H1 (cell line): Measurements from ENCODE around the gene TMEM147. TPM values are rescaled to one million over a fixed set of nuclear protein-coding genes. Genes with fewer than 3 reads are reported as not detected.

Experiments used
- ASH2L ChIP-seq: fragments of 200-600, 300-600 bp; sonication (generic); IDR thresholded peaks from one replicate; pipeline ENCODE4 v1.7.1; 2017; ENCODE audit warnings: low read length
- BACH1 ChIP-seq: IDR thresholded peaks from 2 replicates; pipeline ENCODE4 v1.6.1; 2012; ENCODE audit warnings: low read length, improper control_type of control experiment
- CEBPB ChIP-seq: IDR thresholded peaks from 2 replicates; pipeline ENCODE4 v1.6.1; 2012; ENCODE audit warnings: low read depth, low read length
- CHD1 ChIP-seq: IDR thresholded peaks from 2 replicates; pipeline ENCODE4 v1.6.1; 2012; ENCODE audit warnings: low read depth, low read length, improper control_type of control experiment
- CREB1 ChIP-seq: IDR thresholded peaks from 2 replicates; pipeline ENCODE4 v1.6.1; 2012; ENCODE audit warnings: inconsistent platforms
- EGR1 ChIP-seq: IDR thresholded peaks from 2 replicates; pipeline ENCODE4 v1.6.1; 2011; ENCODE audit warnings: low read depth, low read length, borderline replicate concordance
- GTF2F1 ChIP-seq: IDR thresholded peaks from 2 replicates; pipeline ENCODE4 v1.6.1; 2012; ENCODE audit warnings: low read depth, low read length, improper control_type of control experiment, borderline replicate concordance
- KDM1A ChIP-seq: fragments of 200-600, 300-600 bp; sonication (generic); IDR thresholded peaks from 2 replicates; pipeline ENCODE4 v1.7.1; 2016; ENCODE audit warnings: mild to moderate bottlenecking, low read length, borderline replicate concordance
- KDM4A ChIP-seq: IDR thresholded peaks from one replicate; pipeline ENCODE4 v1.7.1; 2012; ENCODE audit warnings: low read depth, mild to moderate bottlenecking, moderate library complexity, low read length, inconsistent platforms; ENCODE audit not compliant: severe bottlenecking
- PHF8 ChIP-seq: fragments of 200-600 bp; sonication (generic); conservative IDR thresholded peaks from 2 replicates; pipeline ENCODE4 v1.7.1; 2012; ENCODE audit warnings: low read depth, mild to moderate bottlenecking, inconsistent platforms, low read length, moderate library complexity
- POLR2A ChIP-seq, 2 experiments: IDR thresholded peaks; 1 replicate in 1 of 2; 2 replicates in 1 of 2; pipeline ENCODE4 v1.6.1; 2011; ENCODE audit warnings: low read depth in 2 of 2, low read length in 2 of 2, mild to moderate bottlenecking in 2 of 2; ENCODE audit errors: control extremely low read depth in 1 of 2
- RXRA ChIP-seq: IDR thresholded peaks from 2 replicates; pipeline ENCODE4 v1.6.1; 2011; ENCODE audit warnings: low read depth, mild to moderate bottlenecking, low read length, moderate library complexity; ENCODE audit not compliant: insufficient read depth
- SIN3A ChIP-seq, 2 experiments: IDR thresholded peaks in 1 of 2; conservative IDR thresholded peaks in 1 of 2; 2 replicates each; pipeline ENCODE4 v1.6.1; 2011 to 2012; ENCODE audit warnings: low read length in 2 of 2, improper control_type of control experiment in 1 of 2, low read depth in 1 of 2, mild to moderate bottlenecking in 1 of 2
- SIRT6 ChIP-seq: IDR thresholded peaks from one replicate; pipeline ENCODE4 v1.7.1; 2012; ENCODE audit warnings: low read length, inconsistent platforms
- SP4 ChIP-seq: IDR thresholded peaks from 2 replicates; pipeline ENCODE4 v1.6.1; 2012; ENCODE audit warnings: low read length, inconsistent platforms
- SRF ChIP-seq: IDR thresholded peaks from 2 replicates; pipeline ENCODE4 v1.6.1; 2011; ENCODE audit warnings: mild to moderate bottlenecking, low read depth, low read length, moderate library complexity
- TAF1 ChIP-seq: IDR thresholded peaks from 2 replicates; pipeline ENCODE4 v1.6.1; 2011; ENCODE audit warnings: mild to moderate bottlenecking, low read depth, low read length
- TAF7 ChIP-seq: optimal IDR thresholded peaks from 2 replicates; pipeline ENCODE3; 2011; ENCODE audit warnings: low read depth, mild to moderate bottlenecking, inconsistent platforms, low read length, moderate library complexity, borderline replicate concordance
- TCF12 ChIP-seq: IDR thresholded peaks from 2 replicates; pipeline ENCODE4 v1.6.1; 2011; ENCODE audit warnings: low read depth, mild to moderate bottlenecking, low read length
- TEAD4 ChIP-seq: IDR thresholded peaks from 2 replicates; pipeline ENCODE4 v1.6.1; 2012; ENCODE audit warnings: low read depth, low read length, inconsistent platforms, mixed read lengths
- YY1 ChIP-seq: IDR thresholded peaks from 2 replicates; pipeline ENCODE4 v1.6.1; 2011; ENCODE audit warnings: low read depth, mild to moderate bottlenecking, low read length
- polyA plus RNA-seq, 7 experiments: library from polyadenylated mRNA; depleted of rRNA in 3 of 7; stranded (reverse) in 5 of 7; unstranded in 2 of 7; fragments of >200 nt in 5 of 7; fragments of 200-250 nt in 2 of 7; gene quantifications; 1 replicate in 5 of 7; 2 replicates in 1 of 7; 4 replicates in 1 of 7; pipeline versions ENCODE4 v1.2.1 to v1.2.3, GENCODE V29; 2011 to 2013; ENCODE audit warnings: missing spikeins in 2 of 7, mixed read lengths in 2 of 7
- total RNA-seq: library from RNA; stranded (reverse); fragmentation: NEBNext Ultra II Directional; extraction: Animal tissue kit (Norgen Biotek cat#: 25700); gene quantifications from 2 replicates; pipeline ENCODE4 v1.2.1, GENCODE V29; 2021
- TF ChIP-seq, protein P1 (sequence below), 3 experiments: IDR thresholded peaks; 1 replicate in 2 of 3; 2 replicates in 1 of 3; pipeline versions ENCODE4 v1.5.1 to v1.6.1; 2011; ENCODE audit warnings: low read length in 3 of 3, mild to moderate bottlenecking in 3 of 3, inconsistent platforms in 2 of 3, low read depth in 1 of 3, moderate library complexity in 1 of 3; ENCODE audit not compliant: insufficient read depth in 1 of 3; ENCODE audit errors: control extremely low read depth in 1 of 3
- TF ChIP-seq, protein P2 (sequence below): IDR thresholded peaks from 2 replicates; pipeline ENCODE4 v1.6.1; 2012; ENCODE audit warnings: inconsistent platforms

The TMEM147 gene
- total and polyA plus RNA-seq, 2 of the 8 experiments (the other 6 are each of a cell fraction or from before 2014, with no cell fraction given): 159 to 418 TPM

DNA sequence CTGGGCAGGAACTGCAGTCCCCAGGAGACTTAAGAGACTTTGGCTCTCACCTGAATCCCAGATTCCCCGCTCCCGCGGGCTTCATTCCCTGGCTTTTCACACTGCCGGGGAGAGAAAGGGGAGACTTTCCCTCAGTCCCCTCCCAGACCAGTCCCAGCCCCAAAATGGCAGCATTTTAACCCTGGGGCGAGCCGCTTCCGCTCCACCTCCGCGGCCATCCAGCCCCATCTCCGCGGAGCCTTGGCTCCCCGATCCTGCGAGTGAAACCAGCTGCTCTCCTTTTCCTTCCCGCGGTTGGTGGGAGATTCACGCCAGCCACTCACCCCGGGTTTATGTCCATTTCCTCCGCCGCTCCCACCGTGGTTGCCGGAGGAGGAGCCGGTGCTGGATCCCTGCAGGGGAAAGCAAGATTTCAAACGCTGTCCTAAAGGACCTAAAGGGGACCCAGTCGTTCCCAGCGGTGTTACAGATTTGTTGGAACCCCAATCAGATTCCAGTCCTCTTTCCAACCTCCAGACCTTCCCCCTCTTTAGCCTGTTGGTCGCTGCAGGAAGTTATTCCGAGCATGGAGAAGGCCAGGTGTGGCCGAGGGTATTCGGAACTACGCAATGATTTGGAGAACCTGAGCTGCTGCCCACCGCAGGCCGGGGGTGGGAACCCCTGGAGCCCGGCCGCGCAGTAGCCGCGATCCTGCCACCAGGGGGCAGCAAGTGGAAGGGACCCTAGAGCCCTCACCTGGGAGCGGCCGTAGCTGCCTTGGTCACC is 35.4 kb upstream of the TMEM147 start (continued):
- TF ChIP-seq, protein P1, sequence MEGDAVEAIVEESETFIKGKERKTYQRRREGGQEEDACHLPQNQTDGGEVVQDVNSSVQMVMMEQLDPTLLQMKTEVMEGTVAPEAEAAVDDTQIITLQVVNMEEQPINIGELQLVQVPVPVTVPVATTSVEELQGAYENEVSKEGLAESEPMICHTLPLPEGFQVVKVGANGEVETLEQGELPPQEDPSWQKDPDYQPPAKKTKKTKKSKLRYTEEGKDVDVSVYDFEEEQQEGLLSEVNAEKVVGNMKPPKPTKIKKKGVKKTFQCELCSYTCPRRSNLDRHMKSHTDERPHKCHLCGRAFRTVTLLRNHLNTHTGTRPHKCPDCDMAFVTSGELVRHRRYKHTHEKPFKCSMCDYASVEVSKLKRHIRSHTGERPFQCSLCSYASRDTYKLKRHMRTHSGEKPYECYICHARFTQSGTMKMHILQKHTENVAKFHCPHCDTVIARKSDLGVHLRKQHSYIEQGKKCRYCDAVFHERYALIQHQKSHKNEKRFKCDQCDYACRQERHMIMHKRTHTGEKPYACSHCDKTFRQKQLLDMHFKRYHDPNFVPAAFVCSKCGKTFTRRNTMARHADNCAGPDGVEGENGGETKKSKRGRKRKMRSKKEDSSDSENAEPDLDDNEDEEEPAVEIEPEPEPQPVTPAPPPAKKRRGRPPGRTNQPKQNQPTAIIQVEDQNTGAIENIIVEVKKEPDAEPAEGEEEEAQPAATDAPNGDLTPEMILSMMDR (IDR thresholded peaks at IDR 0.05; ENCODE audit: control extremely low read depth in 1 of 3, insufficient read depth in 1 of 3, low read depth in 1 of 3, low read length in 3 of 3): peak; percentile 94 to 97 (median 96)
- TF ChIP-seq EGR1 (peak; percentile 54; the same call in 1 of the 2 replicates), TCF12 (0 out of 2 replicates have a peak, but pooled peaks have one; percentile 63), CEBPB (peak; percentile 69), GTF2F1 (0 out of 2 replicates have a peak, but pooled peaks have one; percentile 41), TEAD4 (peak; percentile 99), CHD1 (no peak), ASH2L (peak; percentile 58), YY1 (peak; percentile 90), KDM4A (peak; percentile 36), POLR2A (IDR thresholded peaks at IDR 0.05; ENCODE audit: control extremely low read depth in 1 of 2, low read depth in 2 of 2, low read length in 2 of 2) (peak; percentile 94), SIN3A (conservative IDR thresholded peaks at IDR 0.05 in 1 of 2, IDR thresholded peaks at IDR 0.05 in 1 of 2; ENCODE audit: low read depth in 1 of 2, low read length in 2 of 2) (peak in 1 of 2 experiments; percentile 67; a peak in 1 of 4 replicates), RXRA (no peak), SRF (0 out of 2 replicates have a peak, but pooled peaks have one; percentile 5), CREB1 (no peak; the same call in 1 of the 2 replicates), PHF8 (peak; percentile 90), SIRT6 (no peak), KDM1A (no peak), TAF7 (peak; percentile 82), SP4 (peak; percentile 59; the same call in 1 of the 2 replicates), BACH1 (0 out of 2 replicates have a peak, but pooled peaks have one; percentile 24), TAF1 (peak; percentile 88)
- TF ChIP-seq, protein P2, sequence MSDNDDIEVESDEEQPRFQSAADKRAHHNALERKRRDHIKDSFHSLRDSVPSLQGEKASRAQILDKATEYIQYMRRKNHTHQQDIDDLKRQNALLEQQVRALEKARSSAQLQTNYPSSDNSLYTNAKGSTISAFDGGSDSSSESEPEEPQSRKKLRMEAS: peak; percentile 35; the same call in 1 of the 2 replicates
